ENCODE results near the gene TRDMT1.

Gene TRDMT1, protein sequence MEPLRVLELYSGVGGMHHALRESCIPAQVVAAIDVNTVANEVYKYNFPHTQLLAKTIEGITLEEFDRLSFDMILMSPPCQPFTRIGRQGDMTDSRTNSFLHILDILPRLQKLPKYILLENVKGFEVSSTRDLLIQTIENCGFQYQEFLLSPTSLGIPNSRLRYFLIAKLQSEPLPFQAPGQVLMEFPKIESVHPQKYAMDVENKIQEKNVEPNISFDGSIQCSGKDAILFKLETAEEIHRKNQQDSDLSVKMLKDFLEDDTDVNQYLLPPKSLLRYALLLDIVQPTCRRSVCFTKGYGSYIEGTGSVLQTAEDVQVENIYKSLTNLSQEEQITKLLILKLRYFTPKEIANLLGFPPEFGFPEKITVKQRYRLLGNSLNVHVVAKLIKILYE

DNA sequence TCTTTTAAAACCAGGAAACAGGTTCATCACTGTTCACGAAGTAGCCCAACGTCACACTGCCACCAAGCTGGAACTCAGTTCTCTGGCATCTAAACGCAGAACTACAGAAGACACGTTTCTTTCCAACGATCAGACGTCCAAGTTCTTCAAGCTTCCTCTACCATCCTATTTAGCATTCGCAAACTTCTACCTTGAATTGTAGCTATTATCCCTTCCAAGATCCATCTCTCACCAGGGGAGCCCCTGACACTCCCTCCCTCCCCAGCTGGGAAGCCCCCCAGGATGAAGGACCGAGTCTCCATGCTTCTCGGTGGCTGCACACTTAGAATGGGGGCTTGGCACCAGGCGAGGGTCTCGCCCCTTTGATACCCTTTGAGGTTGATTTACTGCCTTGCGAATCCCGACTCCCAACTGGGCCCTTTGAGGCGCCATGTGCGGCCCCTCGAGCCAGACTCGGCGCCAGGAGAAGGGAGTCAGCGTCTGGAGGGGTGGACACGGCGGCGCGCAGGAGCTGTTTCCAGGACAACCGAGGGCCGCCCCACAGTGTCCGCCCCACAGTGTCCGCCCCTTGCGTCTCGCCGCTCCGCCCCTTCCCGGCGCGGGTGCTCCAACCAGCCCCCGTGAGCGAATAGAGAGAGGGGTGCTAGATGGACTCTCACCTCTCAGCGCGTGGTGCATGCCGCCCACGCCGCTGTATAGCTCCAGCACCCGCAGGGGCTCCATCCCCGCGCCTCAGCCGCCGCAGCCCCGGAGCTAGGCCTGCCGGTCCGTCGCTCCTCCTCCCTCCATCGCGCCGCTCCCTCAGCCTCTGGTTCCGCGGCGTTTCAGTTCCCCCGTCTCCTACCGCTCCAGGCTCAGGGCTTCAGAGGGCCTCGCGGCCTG, at the start of gene TRDMT1:
TRDMT1 (minus strand) TSS at position 761 of the 882 bp plus-strand sequence; CDS start at position 723, 38 bp downstream.
- peak; percentile 76 for DNase-seq

DNA sequence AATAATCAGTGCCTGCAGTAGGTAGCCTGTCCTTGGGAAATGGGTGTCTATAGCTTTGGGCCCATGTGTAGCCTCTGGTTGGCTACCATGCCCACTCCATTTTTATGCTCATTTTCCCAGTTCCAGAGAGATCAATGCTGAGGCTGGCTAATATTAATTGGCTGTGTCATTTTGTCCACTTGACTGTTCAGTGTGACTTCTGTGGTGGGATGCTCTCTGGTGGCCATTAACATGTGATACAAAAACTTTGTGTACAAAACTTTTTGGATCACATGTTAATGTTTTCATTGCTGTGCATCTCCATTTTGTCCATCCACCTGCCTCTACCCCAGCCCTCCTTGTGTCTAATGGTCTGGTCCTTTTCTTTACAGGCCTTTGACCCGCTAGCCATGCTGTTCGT, 49.3 kb upstream of the TRDMT1 start:
- no peak for DNase-seq

DNA sequence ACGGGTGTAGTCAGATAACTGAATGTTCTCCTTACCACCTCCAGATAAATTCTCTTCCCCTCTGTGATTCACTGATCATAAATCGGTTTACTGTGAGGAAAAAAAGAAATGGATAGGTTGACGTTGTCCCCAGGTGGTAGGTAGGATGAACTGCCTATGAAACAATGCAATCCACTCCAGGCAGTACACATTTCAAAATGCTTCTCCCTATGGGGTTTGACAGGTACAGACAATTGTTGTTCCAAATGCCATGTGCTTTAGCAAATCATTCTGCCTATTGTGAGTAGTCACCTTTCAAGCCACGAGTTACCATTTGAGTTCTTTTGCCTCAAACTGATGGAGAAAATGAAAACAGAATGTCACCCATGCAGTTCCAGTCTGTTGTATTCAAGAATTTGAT, 48.3 kb upstream of the TRDMT1 start:
- DNase-seq, result no peak

GRCh38 chr10:17248964-17249363, 47.5 kb upstream of the TRDMT1 start:
- DNase-seq, result no peak

DNA sequence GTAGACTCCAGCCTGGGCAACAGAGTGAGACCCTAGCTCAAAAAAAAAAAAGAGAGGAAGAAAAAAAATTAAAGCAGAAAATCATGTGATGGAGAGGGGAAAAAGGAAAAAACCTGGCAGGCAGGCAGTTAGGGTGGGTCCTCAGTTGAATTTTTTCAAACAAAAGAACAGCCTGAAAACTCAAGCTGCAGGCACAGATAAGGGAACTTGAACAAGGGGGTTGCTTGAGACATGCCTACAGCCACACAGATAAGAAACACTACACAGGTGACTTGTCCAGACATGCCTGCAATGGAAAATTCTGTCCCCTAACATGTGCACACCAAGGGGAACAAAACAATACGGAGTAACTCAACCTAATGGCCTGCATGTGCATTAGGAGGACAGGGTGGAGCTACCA, 45.7 kb upstream of the TRDMT1 start:
- no peak for DNase-seq

DNA sequence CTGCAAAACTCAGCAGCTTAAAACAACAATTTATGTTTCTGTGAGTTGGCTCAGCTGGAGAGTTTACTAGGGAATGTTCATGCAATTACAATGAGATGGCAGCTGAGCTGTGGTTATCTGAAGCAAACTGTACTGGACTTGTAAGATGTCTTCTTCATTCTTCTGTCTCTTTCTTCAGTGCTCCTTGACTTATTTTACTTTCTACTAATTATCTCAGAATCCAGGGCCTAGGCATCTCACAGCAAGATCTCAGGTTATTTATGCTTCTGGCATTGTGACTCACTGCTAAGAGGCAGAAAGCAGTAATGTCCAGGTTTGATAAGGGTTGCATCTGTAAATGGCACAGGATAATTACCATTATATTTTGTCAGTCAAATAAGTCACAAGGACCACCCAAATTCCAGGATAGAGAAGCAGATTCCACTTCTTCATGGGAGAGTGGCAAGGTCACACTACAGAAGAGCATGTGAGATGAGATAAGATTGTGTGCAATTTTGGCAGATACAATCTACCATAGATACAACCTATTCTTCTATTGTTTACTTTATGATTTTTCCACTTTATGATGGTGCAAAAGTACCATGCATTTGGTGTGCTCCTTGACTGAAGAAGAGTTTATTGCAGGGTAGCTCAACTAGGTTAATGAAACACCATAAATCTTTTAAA, 43.4 kb upstream of the TRDMT1 start:
- no peak for DNase-seq

- no peak for DNase-seq
Measured at GRCh38 chr10:17241611-17242333, 40.3 kb upstream of the TRDMT1 start.

DNA sequence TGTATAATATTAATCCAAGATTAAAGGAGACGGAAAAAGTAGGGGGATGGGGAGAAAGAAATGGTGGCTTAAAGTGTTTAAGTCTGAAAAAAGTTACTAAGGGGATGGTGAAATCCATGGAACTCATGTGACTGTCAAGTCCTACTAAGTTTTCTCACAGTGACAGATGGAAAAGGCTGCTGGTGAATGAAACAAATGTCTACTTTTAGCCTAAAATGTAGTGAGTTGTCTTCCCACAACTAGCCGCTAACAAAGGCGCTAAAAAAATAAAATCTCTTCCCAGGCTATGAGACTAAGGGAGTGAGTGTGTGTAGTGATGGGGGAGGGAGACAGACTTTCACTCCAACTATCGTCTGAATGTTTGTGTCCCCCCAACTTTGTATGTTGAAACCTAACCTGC, 39.1 kb upstream of the TRDMT1 start:
- DNase-seq, result no peak

DNA sequence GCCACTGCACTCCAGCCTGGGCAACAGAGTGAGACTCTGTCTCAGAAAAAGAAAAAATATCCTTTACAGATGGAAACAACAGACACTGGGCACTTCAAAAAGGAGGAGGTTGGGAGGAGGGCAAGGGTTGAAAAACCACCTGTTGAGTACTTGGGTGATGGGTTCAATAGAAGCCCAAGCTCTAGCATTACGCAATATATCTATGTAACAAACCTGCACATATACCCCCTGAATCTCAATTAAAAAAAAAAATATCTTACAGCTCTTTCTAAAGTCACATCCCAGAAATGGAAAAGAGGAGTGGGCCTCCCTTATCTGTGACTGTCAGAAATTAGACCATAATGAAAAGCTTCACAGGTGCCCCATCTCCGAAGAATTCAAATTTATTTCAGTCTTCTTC, 38.6 kb upstream of the TRDMT1 start:
- DNase-seq, result no peak

DNA sequence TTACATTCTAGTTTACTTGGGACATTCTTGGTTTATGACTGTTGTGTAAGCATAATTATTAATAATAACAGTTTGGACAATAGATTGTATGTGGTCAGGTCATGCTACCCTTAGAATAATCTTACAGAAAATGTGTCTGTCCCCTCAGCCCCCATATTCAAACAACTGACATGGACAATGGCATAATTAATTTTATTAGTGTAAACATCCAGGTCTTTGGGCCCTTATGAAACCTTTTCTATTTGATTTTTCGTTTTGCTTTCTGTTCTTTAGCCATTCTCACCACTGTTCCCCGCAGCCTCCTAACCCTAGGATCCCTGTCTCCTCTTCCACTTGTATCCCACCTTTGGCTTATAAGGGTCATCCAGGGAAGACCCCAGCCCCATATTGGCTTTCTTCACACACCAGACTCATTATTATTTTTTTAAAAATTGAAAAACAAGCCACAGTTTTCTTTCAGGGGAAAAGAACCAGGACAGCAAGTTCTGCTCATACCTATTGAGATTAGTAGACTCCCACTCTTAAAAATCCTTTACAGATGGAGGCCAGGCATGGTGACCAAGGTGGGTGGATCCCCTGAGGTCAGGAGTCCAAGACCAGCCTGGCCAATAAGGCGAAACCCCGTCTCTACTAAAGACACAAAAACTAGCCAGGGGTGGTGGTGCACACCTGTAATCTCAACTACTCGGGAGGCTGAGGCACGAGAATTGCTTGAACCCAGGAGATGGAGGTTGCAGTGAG, 38.0 kb upstream of the TRDMT1 start:
- no peak for DNase-seq

- DNase-seq, result no peak
Measured at GRCh38 chr10:17238445-17239291, 37.2 kb upstream of the TRDMT1 start.

DNA sequence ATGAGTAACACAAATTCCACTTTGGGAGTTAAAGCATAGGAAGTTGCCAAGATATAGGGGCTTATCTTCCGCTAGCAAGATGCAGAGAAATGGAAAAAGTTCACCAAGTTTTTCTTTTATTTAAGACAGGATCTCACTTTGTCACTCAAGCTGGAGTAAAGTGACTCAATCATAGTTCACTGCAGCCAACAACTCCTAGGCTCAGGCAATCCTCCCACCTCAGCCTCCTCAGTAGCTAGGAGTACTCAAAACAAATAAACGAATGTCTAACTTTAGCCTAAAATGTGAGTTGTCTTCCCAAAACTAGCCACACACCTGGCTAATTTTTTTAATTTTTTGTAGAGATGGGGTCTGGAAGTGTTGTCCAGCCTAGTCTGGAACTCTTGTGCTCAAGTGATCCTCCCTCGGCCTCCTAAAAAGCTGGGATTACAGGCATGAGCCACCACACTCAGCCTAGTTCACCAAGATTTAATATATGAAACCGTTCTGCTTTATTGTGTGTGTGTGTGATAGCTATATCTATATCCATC, 36.5 kb upstream of the TRDMT1 start:
- DNase-seq, result no peak

GRCh38 chr10:17237149-17237527, 35.7 kb upstream of the TRDMT1 start:
- DNase-seq, result no peak

- DNase-seq, result no peak
Measured at GRCh38 chr10:17236468-17237148, 35.1 kb upstream of the TRDMT1 start.

DNA sequence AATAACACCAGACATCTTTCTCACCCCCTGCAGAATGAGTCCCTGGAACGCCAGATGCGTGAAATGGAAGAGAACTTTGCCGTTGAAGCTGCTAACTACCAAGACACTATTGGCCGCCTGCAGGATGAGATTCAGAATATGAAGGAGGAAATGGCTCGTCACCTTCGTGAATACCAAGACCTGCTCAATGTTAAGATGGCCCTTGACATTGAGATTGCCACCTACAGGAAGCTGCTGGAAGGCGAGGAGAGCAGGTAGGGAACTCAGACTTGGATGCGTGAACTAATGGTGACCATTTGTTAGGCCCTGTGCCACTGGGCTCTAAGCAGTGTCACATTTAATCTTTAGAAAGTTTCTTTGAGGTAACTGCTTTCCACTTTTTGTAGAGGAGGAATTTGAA, 33.7 kb upstream of the TRDMT1 start:
- DNase-seq, result no peak

DNA sequence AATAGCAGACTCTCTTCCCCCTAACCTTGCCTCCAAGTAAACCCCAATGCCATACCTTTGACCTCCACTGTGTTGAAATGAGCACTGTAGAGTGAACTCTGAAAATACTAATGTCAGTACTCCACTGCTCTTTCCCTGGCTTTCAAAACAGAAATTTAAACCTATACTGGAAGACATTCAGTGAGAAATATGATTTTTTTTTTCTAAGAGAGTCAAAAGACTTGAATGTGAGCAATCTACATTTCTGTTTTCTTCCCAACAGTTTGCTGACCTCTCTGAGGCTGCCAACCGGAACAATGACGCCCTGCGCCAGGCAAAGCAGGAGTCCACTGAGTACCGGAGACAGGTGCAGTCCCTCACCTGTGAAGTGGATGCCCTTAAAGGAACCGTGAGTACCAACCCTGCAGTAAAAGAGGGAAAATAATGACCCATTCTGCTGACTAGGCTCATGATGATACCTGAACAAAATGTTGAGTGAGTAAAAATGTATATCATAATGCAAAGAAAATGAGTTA, 33.0 kb upstream of the TRDMT1 start:
- DNase-seq, result no peak

- no peak for DNase-seq
Measured at GRCh38 chr10:17233286-17233991, 32.0 kb upstream of the TRDMT1 start.

- DNase-seq, result no peak
Measured at GRCh38 chr10:17232276-17232960, 30.9 kb upstream of the TRDMT1 start.

DNA sequence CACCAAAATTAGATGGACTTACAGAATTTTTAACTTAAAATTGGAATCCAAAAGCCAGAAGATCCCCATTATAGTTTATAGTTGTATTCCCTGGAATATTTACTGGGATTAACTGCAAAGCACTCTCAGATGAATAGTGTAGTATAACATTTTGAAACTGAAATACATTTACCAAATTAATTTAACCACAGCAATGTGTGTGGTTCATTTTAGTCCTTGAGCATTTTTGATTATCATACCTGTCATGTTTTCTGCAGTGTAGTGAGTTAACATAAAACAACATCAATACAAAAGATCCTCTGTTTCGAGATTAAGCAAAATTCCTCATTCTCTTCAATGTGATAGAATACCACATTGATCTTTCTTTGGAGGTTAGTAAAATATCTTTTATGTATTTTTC, 30.3 kb upstream of the TRDMT1 start:
- no peak for DNase-seq

Data from activated CD8-positive, alpha-beta memory T cell treated with anti-CD3 and anti-CD28 coated beads, Interleukin-2, amount 50 U/mL, for 4 hours (primary cell).